ENCODE results near the gene ING5.
"Not testable (repeated sequence)": the region's sequence is repeated elsewhere in the genome, so short reads cannot be mapped to it uniquely, and the experiment has no call there.

The ING5 gene

GRCh38 chr2:241759067-241759807, 57.4 kb downstream of the ING5 start:
- H3K4me3 ChIP-seq (ENCODE audit: insufficient read depth, low read length, poor library complexity, severe bottlenecking) = no peak overlapping the region
- no peak overlapping the region for H2AFZ ChIP-seq (ENCODE audit: low read depth, low read length, severe bottlenecking)
- H3K9me3 ChIP-seq (ENCODE audit: insufficient read depth, low read length) = no peaks in the 10 kb centered on the region
- TF ChIP-seq CTCF (IDR thresholded peaks at IDR 0.05; ENCODE audit: insufficient read depth, low read length, poor library complexity, severe bottlenecking) (no peak), EZH2phosphoT487 (conservative IDR thresholded peaks at IDR 0.05; ENCODE audit: low read length) (no peak)
- no peak overlapping the region for H3K9ac ChIP-seq (ENCODE audit: low read length)
- no peaks in the 10 kb centered on the region for H3K79me2 ChIP-seq (ENCODE audit: insufficient read depth, low read length)
- H3K36me3 ChIP-seq (ENCODE audit: low read length) = peaks cover 4% of the 10 kb centered on the region; the same call in 1 of the 2 replicates
- H3K9me2 ChIP-seq (replicated peaks; ENCODE audit: insufficient read depth, low read length) = no peaks in the 10 kb centered on the region
- H3K27me3 ChIP-seq (ENCODE audit: low read length) = no peaks in the 10 kb centered on the region
- no peak overlapping the region for H3K4me2 ChIP-seq (ENCODE audit: low read depth, low read length, poor library complexity, severe bottlenecking)
- H3F3A ChIP-seq (ENCODE audit: insufficient read depth) = no peaks in the 10 kb centered on the region; the same call in 1 of the 2 replicates
- no peaks in the 10 kb centered on the region for H4K20me1 ChIP-seq (ENCODE audit: low read depth, low read length)
- H3K27ac ChIP-seq (ENCODE audit: low read depth, low read length) = no peak overlapping the region

GRCh38 chr2:241759893-241760292, 58.1 kb downstream of the ING5 start:
- not testable (repeated sequence) for H3F3A ChIP-seq (ENCODE audit: insufficient read depth); H3K9me3 ChIP-seq (ENCODE audit: insufficient read depth, low read length); H3K27me3 ChIP-seq (ENCODE audit: low read length); H3K9me2 ChIP-seq (replicated peaks; ENCODE audit: insufficient read depth, low read length); H3K4me2 ChIP-seq (ENCODE audit: low read depth, low read length, poor library complexity, severe bottlenecking); H2AFZ ChIP-seq (ENCODE audit: low read depth, low read length, severe bottlenecking); H3K36me3 ChIP-seq (ENCODE audit: low read length); H4K20me1 ChIP-seq (ENCODE audit: low read depth, low read length); H3K9ac ChIP-seq (ENCODE audit: low read length); H3K79me2 ChIP-seq (ENCODE audit: insufficient read depth, low read length); H3K4me3 ChIP-seq (ENCODE audit: insufficient read depth, low read length, poor library complexity, severe bottlenecking); H3K27ac ChIP-seq (ENCODE audit: low read depth, low read length)

- Histone ChIP-seq H3K9me2 (replicated peaks; ENCODE audit: insufficient read depth, low read length) (no peaks in the 10 kb centered on the region), H3K27me3 (ENCODE audit: low read length) (no peaks in the 10 kb centered on the region), H3F3A (ENCODE audit: insufficient read depth) (no peaks in the 10 kb centered on the region; the same call in 1 of the 2 replicates), H4K20me1 (ENCODE audit: low read depth, low read length) (no peaks in the 10 kb centered on the region), H3K27ac (ENCODE audit: low read depth, low read length) (no peak overlapping the region), H2AFZ (ENCODE audit: low read depth, low read length, severe bottlenecking) (no peak overlapping the region), H3K9me3 (ENCODE audit: insufficient read depth, low read length) (no peaks in the 10 kb centered on the region), H3K4me3 (ENCODE audit: insufficient read depth, low read length, poor library complexity, severe bottlenecking) (no peak overlapping the region), H3K36me3 (ENCODE audit: low read length) (peaks cover 4% of the 10 kb centered on the region; the same call in 1 of the 2 replicates), H3K4me2 (ENCODE audit: low read depth, low read length, poor library complexity, severe bottlenecking) (no peak overlapping the region), H3K79me2 (ENCODE audit: insufficient read depth, low read length) (no peaks in the 10 kb centered on the region), H3K9ac (ENCODE audit: low read length) (no peak overlapping the region)
- TF ChIP-seq CTCF (IDR thresholded peaks at IDR 0.05; ENCODE audit: insufficient read depth, low read length, poor library complexity, severe bottlenecking) (no peak), EZH2phosphoT487 (conservative IDR thresholded peaks at IDR 0.05; ENCODE audit: low read length) (no peak)
Observed at GRCh38 chr2:241760301-241760771, 58.5 kb downstream of the ING5 start.

GRCh38 chr2:241762321-241762932, 60.6 kb downstream of the ING5 start:
- TF ChIP-seq CTCF (IDR thresholded peaks at IDR 0.05; ENCODE audit: insufficient read depth, low read length, poor library complexity, severe bottlenecking) (no peak), EZH2phosphoT487 (conservative IDR thresholded peaks at IDR 0.05; ENCODE audit: low read length) (no peak)
- no peak overlapping the region for H2AFZ ChIP-seq (ENCODE audit: low read depth, low read length, severe bottlenecking)
- H3K4me3 ChIP-seq (ENCODE audit: insufficient read depth, low read length, poor library complexity, severe bottlenecking) = no peak overlapping the region
- no peak overlapping the region for H3K27ac ChIP-seq (ENCODE audit: low read depth, low read length)
- H3K9me3 ChIP-seq (ENCODE audit: insufficient read depth, low read length) = no peaks in the 10 kb centered on the region
- H3K79me2 ChIP-seq (ENCODE audit: insufficient read depth, low read length) = no peaks in the 10 kb centered on the region
- H4K20me1 ChIP-seq (ENCODE audit: low read depth, low read length) = no peaks in the 10 kb centered on the region
- no peak overlapping the region for H3K4me2 ChIP-seq (ENCODE audit: low read depth, low read length, poor library complexity, severe bottlenecking)
- H3K9ac ChIP-seq (ENCODE audit: low read length) = no peak overlapping the region
- no peaks in the 10 kb centered on the region; the same call in 1 of the 2 replicates for H3F3A ChIP-seq (ENCODE audit: insufficient read depth)
- no peaks in the 10 kb centered on the region for H3K27me3 ChIP-seq (ENCODE audit: low read length)
- H3K9me2 ChIP-seq (replicated peaks; ENCODE audit: insufficient read depth, low read length) = no peaks in the 10 kb centered on the region
- H3K36me3 ChIP-seq (ENCODE audit: low read length) = peaks cover 4% of the 10 kb centered on the region; the same call in 1 of the 2 replicates
